GM19023 (cell line): ENCODE measurements around the gene KRTAP10-11.

Experiments
- ATAC-seq: cut with Tn5 transposase; IDR thresholded peaks from one replicate; pipeline ENCODE4 v1.9.1; 2021; ENCODE audit warnings: mild to moderate bottlenecking, moderate library complexity; ENCODE audit not compliant: unreplicated experiment

KRTAP10-11 gene

GRCh38 chr21:44692798-44693512, 46.7 kb downstream of the KRTAP10-11 start:
- no peak for ATAC-seq

DNA sequence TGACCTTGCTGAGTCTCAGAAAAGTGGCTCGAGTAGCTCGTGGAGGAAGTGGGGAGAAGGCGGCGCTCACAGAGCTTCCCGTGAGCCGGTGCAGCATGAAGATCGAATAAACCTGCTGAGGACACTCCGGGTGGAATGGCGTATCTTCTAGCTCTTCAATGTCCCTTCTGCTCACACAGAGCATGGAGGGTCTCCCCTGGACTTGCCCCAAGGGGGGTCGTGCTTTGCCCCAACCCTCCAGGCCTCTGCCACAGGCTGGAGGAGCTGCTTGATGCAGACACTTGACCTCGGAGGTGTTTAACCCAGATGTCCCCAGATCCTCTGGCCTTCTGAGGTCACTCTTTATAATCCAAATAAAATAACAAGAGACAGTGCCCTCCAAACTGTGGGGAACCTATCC, 48.6 kb downstream of the KRTAP10-11 start:
- ATAC-seq, result no peak

GRCh38 chr21:44695184-44695583, 49.0 kb downstream of the KRTAP10-11 start:
- ATAC-seq, result no peak

- no peak for ATAC-seq
Observed at GRCh38 chr21:44695641-44696040, 49.4 kb downstream of the KRTAP10-11 start.

DNA sequence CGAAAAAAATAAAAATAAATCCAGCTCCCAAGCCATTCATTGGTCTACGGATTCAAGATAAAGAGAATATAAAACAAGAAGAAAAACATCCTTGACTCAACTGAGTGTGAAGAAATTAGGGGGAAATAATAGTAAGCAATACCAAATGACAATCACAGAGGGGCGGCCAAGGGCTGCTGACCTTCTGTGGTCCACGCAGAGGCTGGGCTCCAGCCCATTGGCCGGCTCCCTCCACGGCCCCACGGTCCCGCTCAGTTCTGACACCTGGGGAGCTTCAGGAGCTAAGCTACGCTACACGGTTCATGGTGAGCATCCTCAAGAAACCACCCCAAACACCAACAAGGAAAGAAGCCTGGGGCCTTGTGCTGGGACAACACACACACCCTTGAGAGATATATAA, 50.4 kb downstream of the KRTAP10-11 start:
- ATAC-seq, result no peak
